ENCODE measurements around the gene TBXAS1. TPM values are rescaled to one million over a fixed set of nuclear protein-coding genes. Genes with fewer than 3 reads are reported as not detected.
"Not testable (repeated sequence)": the region's sequence is repeated elsewhere in the genome, so short reads cannot be mapped to it uniquely, and the experiment has no call there.

Gene TBXAS1
- total RNA-seq, 1 donor from 2014 or later: 19.3 TPM

DNA sequence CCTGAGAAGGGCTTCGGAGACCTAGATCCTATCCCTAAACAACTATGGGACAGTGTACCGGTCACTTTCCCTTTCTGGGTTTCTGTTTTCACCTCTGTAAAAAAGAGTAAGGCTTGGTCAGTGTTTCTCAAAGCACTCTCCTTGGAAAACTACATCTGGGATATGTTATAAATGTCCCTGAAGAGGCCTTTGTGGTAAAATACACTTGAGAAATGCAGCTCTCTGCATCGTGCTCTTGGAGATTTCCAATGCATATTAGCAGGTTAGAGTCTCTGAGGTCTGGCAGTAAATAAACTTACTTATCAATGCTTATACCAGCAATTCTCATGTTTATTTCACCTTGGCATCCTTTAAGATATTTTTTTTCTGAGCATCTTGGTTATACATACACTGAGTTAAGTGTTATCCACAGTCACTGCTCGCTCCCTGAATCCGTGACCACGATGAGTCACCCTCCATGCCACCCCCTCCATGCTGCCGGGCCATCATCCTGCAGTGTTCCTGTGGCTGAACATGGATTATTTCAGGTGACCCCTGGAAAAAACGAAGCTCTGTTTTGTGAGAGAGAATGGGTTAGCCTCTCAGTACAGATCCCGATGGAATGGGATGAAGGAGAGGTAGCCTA lies 3.3 kb upstream of the TBXAS1 start:
- DNase-seq (ENCODE audit: low spot score): peak; percentile 23

DNA sequence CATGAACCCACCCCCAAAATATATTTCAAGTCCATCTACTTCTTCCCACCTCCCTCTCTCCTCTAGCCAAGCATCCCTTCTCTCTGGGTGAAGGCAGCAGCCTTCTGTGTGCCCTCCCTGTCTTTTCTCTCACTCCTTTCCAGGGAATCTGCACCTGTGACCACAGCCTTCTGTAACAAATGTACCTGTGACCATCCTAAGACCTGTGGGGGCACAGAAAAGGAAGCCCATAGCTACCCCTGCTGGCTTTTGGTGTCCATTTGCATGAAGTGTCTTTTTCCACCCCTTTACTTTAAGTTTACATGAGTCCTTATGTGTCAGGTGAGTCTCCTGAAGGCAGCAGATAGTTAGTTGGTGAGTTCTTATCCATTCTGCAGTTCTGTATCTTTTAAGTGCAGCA lies 2.0 kb upstream of the TBXAS1 start:
- no peak for DNase-seq (ENCODE audit: low spot score)

GRCh38 chr7:139828446-139828845 lies 618 bp upstream of the TBXAS1 start:
- DNase-seq (ENCODE audit: low spot score): no peak

- no peak for DNase-seq (ENCODE audit: low spot score)
Observed at GRCh38 chr7:139829775-139830117, 682 bp downstream of the TBXAS1 start.

DNA sequence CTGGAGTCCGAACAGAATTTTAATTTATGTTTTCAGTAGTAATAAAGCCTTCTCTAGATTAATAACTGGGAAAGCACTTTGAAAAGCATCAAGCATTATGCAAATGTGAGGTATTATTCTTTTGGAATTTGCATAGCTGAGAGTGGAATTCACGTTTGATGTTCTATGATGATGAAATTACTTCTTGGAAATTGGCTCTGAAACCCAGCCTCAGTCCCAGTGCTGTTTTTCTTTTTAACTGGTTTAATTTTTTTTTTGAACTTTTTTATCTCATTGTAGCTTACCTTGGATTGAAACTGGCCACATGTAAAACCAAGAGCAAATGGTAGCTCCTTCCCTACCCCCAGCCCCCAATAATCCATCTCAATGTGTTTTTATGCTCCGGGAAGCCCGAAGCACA lies 1.2 kb downstream of the TBXAS1 start:
- DNase-seq (ENCODE audit: low spot score): no peak

DNA sequence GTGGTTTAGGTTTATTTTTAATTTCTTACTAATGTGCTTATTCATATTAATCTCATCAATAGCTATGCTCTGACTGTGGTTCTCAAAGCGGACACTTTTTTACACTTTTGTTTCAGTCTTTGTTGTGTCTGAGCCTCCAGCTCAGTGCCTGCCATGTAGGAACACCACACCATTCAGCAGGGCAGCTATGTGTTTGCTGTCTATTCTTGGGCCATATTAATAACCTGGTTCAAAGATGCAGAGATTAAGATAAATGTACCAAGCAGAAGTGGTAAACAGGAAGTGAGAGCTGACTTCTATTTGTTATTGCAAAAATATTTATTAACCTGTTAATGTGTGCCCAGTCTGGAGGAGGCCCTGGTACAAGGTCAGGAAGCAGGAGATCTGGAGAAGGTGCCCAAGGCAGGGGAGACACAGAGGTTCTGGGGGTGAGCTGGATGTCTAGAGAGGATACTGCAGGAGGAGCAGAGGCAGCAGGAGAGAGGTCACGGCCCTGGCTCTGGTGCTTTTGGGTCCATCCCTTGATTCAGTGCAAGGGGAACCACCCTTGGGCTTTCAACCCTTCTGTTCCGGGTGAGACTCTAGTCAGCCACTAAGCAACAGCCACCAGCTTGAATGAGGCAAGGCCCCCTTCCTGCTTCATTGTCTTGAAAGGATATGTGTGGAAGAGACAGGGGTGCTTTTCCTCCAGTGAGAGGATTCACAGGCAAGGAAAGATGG lies 1.9 kb downstream of the TBXAS1 start:
- DNase-seq (ENCODE audit: low spot score): no peak

DNA sequence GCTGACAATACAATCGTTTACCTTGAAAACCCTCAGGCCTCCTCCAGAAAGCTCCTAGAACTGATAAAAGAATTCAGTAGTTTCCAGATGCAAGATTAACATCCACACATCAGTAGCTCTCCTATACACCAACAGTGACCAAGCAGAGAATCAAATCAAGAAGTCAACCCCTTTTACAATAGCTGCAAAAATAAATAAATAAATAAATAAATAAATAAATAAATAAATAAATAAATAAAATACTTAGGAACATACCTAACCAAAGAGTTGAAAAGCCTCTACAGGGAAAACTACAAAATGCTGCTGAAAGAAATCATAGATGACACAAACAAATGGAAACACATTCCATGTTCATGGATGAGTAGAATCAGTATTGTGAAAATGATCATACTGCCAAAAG lies 6.8 kb downstream of the TBXAS1 start:
- DNase-seq (ENCODE audit: low spot score): not testable (repeated sequence)

DNA sequence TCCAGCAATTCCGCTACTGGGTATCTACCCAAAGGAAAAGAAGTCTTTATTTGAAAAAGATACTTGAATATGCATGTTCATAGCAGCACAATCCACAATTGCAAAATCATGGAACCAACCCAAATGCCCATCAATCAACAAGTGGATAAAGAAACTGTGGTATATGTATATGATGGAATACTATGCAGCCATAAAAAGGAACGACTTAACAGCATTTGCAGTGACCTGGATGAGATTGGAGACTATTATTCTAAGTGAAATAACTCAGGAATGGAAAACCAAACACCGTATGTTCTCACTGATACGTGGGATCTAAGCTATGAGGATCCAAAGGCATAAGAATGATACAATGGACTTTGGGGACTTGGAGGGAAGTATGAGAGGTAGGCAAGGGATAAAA lies 8.2 kb downstream of the TBXAS1 start:
- DNase-seq (ENCODE audit: low spot score): not testable (repeated sequence)

DNA sequence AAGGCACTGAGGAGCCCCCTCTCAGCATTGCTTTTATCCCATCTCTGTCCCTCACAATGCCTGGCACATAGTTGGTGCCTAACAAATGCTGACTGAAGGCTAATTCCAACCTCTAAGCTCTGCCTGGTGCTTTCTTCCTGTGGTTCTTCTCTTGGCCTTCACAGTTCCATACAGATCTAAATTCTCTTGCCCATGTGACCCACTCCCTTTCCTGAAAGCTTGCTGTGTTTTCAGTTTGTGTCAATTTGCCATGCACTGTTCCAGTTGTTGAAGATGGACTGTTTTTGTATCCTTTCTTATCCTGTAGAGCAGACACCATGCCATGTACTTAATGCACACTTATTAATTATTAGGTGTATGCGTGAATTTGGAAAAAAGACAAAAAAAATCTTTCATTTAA lies 9.2 kb downstream of the TBXAS1 start:
- DNase-seq (ENCODE audit: low spot score): no peak

DNA sequence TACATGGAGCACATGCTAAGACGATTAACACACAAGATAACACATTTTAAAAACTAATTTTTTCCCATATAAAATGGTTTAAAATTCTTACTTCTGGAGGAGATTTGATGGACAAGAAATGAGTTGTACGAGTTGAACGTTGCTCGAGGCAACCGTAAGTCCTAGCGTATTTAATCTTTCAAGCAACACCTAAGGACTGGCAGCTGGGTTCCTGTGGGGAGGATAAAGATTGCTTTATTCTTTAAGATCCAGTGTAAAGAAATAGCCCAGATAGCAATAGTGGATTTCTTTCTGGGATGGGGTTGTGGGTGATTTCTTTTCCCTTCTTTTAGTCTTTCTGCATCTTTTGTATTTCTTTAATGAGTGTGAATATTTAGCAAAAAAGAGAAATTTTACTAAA lies 9.8 kb downstream of the TBXAS1 start:
- no peak for DNase-seq (ENCODE audit: low spot score)

GRCh38 chr7:139840776-139841175 lies 11.7 kb downstream of the TBXAS1 start:
- no peak for DNase-seq (ENCODE audit: low spot score)

DNA sequence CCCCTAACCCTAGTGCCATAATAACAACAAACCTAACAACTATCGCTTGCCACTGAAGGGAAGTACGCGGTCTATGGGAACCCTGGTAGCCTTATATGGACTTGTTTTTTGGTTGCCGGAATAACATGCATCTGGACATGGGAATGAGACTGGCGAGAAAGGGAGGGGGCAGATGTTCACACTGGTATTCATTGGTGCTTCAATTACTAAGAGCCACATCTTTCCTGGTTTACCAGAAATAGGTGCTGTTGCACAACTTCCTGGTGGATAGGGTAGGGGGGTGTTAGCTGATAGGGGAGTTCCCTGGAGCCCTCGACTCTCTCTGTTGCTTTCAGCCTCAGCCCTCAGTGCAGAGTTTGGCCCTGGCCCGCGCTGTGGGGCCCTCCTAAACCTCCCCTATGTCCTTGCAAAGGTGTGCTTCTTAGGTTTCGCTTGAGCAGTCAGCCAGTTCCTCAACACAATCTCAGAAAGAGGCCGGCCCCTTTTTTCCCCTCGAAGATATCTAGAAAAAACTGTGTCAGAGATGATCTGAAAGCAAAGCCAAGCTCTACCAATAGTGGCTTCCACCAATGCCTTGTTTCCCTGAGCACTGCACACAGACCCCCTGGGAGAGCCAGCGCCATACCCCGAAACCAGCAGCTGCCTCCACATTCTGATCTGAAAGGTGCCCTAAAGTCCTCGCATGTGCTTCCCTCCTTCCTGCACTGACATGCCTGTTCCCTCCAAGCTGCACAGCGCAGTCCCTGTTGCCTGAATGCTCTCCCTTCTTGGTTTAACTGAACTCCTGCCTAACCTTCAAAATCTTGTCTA lies 13.5 kb downstream of the TBXAS1 start:
- DNase-seq (ENCODE audit: low spot score): no peak

GRCh38 chr7:139843211-139843537 lies 14.1 kb downstream of the TBXAS1 start:
- not testable (repeated sequence) for DNase-seq (ENCODE audit: low spot score)

DNA sequence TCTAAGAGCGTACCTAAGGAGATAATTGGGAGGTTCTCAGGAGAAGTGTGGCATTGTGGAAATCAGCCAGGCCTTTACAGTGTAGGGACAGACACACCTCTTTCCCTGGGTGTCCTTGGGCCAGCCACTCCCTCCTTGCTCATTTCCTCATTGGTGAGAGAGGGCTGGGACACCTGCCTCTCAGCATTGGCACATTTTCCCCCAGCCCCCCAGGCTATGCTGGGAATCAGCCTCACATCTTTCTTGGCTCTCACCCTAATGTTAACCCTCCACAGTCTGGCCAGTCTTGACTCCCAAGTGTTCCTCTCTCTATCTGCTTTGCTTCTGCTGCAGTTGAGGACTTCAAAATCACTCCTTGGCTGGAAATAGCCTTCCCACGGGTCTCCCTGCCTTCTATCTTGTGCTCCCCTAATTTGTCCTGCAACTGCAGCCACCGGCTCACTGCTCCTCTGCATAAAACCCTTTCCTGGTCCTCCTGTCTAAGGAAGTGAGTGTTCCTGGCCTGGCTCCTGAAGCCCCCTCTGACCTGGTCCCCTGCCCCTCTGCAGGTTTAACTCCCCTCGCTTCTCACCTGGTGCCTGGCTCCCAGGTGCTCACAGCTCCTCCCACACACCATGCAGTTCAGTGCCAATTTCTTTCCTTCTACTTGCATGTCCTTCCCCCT lies 15.8 kb downstream of the TBXAS1 start:
- no peak for DNase-seq (ENCODE audit: low spot score)

DNA sequence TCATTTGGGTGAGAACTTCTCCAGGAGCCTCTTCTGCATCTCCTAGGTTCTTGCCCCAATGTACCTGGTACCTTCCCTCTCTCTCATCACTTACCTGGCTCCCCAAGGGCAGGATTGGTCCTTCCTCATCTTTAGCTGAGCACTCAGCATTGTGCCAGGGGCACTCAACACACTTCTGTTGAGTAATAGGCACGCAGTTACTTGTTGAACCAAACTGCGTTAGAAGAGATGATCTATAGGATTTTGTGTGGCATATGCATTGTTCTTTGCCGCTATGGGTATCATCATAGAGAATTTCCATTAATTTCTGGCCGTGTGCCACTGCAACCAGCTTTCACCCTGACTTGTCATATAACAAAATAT lies 16.4 kb downstream of the TBXAS1 start:
- DNase-seq (ENCODE audit: low spot score): no peak

DNA sequence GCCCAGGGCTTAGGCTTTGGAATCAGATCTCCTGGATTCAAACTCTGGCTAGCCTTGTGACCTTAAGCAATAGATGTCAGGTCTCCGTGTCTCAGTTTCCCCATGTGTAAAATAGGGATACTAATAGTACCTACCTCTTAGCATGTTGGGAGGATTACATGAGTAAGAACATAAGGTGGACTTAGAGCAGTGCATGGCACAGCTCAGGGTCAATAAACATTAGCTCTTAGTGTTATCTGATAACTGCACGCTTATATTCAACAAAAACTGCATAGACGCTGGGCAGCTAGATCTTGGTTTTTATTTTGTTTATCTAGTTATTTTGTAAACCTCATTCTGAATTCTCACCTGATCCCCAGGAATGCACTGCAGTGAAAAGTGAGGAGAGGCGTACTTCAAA lies 17.2 kb downstream of the TBXAS1 start:
- no peak for DNase-seq (ENCODE audit: low spot score)

- no peak for DNase-seq (ENCODE audit: low spot score)
Observed at GRCh38 chr7:139848274-139848673, 19.2 kb downstream of the TBXAS1 start.

DNA sequence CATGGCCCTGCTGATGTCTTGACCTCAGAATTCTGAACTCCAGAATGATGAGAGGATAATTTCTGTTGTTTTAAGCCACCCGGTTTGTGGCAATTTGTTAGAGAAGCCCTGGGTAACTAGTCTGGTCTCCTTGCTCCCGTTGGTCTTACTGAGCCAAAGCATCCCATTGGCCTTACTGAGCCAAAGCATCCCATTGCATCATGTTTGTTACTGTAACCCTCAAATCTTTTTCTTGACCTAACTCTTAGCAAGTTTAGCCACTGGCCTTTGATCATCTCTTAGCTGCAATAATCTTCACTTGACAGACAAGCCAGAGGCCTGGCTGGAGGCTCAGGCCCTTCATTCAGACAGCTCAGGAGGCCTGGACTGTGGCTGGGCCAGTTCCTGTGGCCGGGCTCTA lies 21.8 kb downstream of the TBXAS1 start:
- DNase-seq (ENCODE audit: low spot score): no peak

DNA sequence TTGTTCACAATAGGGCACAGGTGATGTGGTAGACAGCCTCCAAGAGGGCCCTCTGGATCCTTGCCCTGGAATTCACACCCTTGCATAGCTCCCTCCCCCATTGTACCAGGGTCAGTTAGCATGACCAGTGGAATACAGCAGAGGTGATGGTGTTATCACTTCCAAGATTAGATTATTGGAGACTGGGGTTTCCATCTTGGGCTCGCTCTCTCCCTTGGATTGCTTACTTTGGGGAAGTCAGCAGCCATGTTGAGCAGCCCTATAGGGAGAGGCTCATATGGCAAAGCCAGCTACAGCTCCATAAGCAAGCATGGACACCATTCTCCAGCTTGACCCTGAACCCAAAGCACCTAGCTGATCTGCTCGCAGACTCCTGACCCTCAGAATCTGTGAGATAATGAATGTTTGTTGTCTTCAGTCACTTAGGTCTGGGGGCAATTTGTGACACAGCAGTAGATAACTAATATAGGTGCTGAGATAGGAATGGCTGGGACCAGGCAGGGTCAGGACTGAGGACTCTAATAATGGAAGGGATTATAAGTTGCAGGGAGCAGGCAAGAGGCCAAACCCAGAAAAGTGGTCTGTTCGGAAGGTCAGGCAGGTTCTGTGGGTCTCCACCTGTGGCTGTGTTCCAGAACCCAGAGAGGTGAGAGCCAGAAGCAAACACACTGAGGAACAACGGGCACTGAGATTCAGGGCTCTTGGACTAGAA lies 22.9 kb downstream of the TBXAS1 start:
- no peak for DNase-seq (ENCODE audit: low spot score)

DNA sequence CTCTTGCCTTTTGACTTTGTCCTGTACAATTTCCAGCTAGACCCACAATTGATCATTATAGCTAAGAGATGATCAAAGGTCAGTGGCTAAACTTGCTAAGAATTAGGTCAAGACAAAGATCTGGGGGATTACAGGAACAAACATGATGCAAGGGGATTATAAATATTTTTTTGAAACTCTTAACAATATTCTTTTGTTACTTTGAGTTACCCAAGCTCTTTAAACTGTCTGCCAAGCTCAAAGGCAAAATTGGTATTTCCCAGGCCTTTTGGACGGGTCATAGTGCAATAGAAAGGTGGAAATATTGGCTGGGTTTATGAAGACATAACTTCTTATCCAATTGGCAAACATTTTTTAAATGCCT lies 23.4 kb downstream of the TBXAS1 start:
- no peak for DNase-seq (ENCODE audit: low spot score)

DNA sequence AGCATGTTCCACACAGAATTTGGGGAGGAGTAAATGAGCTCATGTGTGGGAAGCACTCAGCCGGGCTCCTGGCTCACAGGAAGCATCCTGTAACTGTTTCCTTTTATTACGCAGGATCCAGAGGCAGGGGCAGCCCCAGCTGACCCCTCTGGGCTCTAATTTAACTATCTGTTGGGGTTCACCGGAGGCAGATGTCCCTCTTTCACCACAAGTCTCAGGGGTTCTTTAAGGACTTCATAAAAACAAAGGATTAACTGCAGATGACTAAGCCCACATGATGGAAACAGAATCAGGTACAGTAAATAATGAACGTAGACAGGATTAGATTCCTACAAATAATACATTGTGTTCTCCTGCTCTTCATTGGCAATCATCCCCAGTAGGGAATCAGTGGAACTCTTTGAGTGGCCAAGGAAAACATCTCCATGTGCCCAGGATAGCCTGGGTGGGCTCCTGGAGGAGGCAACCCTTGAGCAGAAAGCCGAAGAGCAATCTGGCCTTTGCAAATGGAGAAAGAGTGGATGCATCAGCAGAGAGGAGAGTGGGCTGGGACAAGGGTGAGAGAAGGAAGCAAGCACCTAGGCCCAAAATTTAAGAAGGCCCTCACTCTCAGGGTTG lies 24.6 kb downstream of the TBXAS1 start:
- no peak for DNase-seq (ENCODE audit: low spot score)

DNA sequence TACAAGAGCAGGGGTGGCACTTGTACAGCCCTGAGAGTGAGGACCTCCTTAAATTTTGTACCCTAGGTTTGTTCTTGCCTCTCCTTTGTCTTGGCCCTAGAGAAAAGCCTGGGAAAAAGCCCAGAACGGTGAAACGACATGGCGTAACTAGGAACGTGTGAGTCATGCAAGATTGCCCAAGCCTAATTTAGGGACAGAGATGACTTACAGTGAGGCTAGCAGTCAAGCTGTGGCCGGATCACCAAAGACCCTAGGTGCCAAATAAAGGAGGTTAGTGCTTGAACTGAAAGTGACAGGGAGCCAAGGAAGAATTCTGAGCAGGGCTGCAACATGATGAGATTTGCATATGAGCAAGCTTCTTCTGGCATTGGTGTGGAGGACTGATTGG lies 25.1 kb downstream of the TBXAS1 start:
- no peak for DNase-seq (ENCODE audit: low spot score)

Measured in umbilical cord (tissue), 2 donors.